Keratinocyte (primary cell): Measurements from ENCODE around the gene MYBPC3. TPM values are rescaled to one million over a fixed set of nuclear protein-coding genes. Genes with fewer than 3 reads are reported as not detected.

Source experiments
- DNase-seq: peaks from one replicate; pipeline ENCODE4 v3.0.0-alpha.2; 2011; ENCODE audit warnings: low read depth, missing footprints, low spot score
- FAIRE-seq: peaks from 2 replicates; lab custom pipeline; 2011; peaks lifted over from hg19 to GRCh38; lab: Jason Lieb, UNC
- H2AFZ ChIP-seq: 2 replicates; pipeline ENCODE4 v1.6.0; 2012; ENCODE audit warnings: low read length, control low read depth, inconsistent platforms; ENCODE audit not compliant: control insufficient read depth
- H3K27ac ChIP-seq: 2 replicates; pipeline ENCODE4 v1.5.1; 2011; ENCODE audit warnings: low read length; ENCODE audit not compliant: control insufficient read depth, insufficient read depth
- H3K27me3 ChIP-seq: 3 replicates; pipeline ENCODE4 v1.6.0; 2011; ENCODE audit warnings: low read length; ENCODE audit not compliant: control insufficient read depth, insufficient read depth; ENCODE audit errors: extremely low read depth
- H3K36me3 ChIP-seq, 2 experiments: 2 replicates in 1 of 2; 3 replicates in 1 of 2; pipeline ENCODE4 v1.5.1; 2011; ENCODE audit warnings: low read length in 2 of 2, mild to moderate bottlenecking in 1 of 2; ENCODE audit not compliant: control insufficient read depth in 2 of 2, insufficient read depth in 2 of 2; ENCODE audit errors: extremely low read depth in 1 of 2
- H3K4me1 ChIP-seq: 3 replicates; pipeline ENCODE4 v1.5.1; 2011; ENCODE audit warnings: low read length; ENCODE audit not compliant: control insufficient read depth, insufficient read depth; ENCODE audit errors: extremely low read depth
- H3K4me2 ChIP-seq: 3 replicates; pipeline ENCODE4 v1.6.0; 2011; ENCODE audit warnings: low read depth, low read length; ENCODE audit not compliant: control insufficient read depth, insufficient read depth; ENCODE audit errors: extremely low read depth
- H3K4me3 ChIP-seq, 3 experiments: fragments of 200-600 bp in 1 of 3; sonication (generic) in 1 of 3; 2 replicates in 2 of 3; 3 replicates in 1 of 3; pipeline ENCODE4 v1.5.1; 2011 to 2016; ENCODE audit warnings: low read length in 3 of 3, mild to moderate bottlenecking in 3 of 3, control low read depth in 2 of 3, inconsistent platforms in 1 of 3, low read depth in 1 of 3, mixed read lengths in 1 of 3, mixed run types in 1 of 3, moderate library complexity in 1 of 3; ENCODE audit not compliant: control insufficient read depth in 2 of 3, insufficient read depth in 2 of 3; ENCODE audit errors: extremely low read depth in 1 of 3
- H3K79me2 ChIP-seq: 2 replicates; pipeline ENCODE4 v1.6.0; 2012; ENCODE audit warnings: low read length; ENCODE audit not compliant: control insufficient read depth, insufficient read depth
- H3K9ac ChIP-seq: 3 replicates; pipeline ENCODE4 v1.6.0; 2011; ENCODE audit warnings: low read length; ENCODE audit not compliant: control insufficient read depth, insufficient read depth; ENCODE audit errors: extremely low read depth
- H3K9me1 ChIP-seq: 3 replicates; pipeline ENCODE4 v1.6.0; 2011; ENCODE audit warnings: low read length; ENCODE audit not compliant: control insufficient read depth, insufficient read depth; ENCODE audit errors: extremely low read depth
- H3K9me3 ChIP-seq: 2 replicates; pipeline ENCODE4 v1.5.1; 2012; ENCODE audit warnings: low read depth, low read length; ENCODE audit not compliant: control insufficient read depth
- H4K20me1 ChIP-seq: 3 replicates; pipeline ENCODE4 v1.6.0; 2011; ENCODE audit warnings: low read length; ENCODE audit not compliant: control insufficient read depth, insufficient read depth; ENCODE audit errors: extremely low read depth
- EZH2 ChIP-seq: IDR thresholded peaks from one replicate; pipeline ENCODE4 v1.6.1; 2012; ENCODE audit warnings: inconsistent platforms, mild to moderate bottlenecking, low read length, moderate library complexity
- dilution Hi-C: fragments of 300-500 bp; cut with MboI; formaldehyde crosslinking; loops from one replicate; pipeline ENCODE4 v1.7.0; 2020; ENCODE audit warnings: low sequenced_read_pairs; ENCODE audit not compliant: extremely low pct_ligation_motif_present
- polyA plus RNA-seq, 5 experiments: library from polyadenylated mRNA; depleted of rRNA in 3 of 5; stranded (reverse) in 3 of 5; stranded (forward) in 1 of 5; unstranded in 1 of 5; fragments of >200 nt; gene quantifications; 1 replicate in 1 of 5; 2 replicates in 3 of 5; 3 replicates in 1 of 5; pipeline versions ENCODE4 v1.2.1 to v1.2.3, GENCODE V29; 2011 to 2012; ENCODE audit warnings: missing spikeins in 2 of 5, low read depth in 1 of 5, low replicate concordance in 1 of 5
- TF ChIP-seq, protein P1 (sequence below), 3 experiments: IDR thresholded peaks in 1 of 3; conservative IDR thresholded peaks in 1 of 3; optimal IDR thresholded peaks in 1 of 3; 2 replicates in 2 of 3; 3 replicates in 1 of 3; pipeline versions ENCODE3 to v1.5.1; 2011; ENCODE audit warnings: low read length in 3 of 3, mild to moderate bottlenecking in 3 of 3, moderate library complexity in 2 of 3, control low read depth in 1 of 3, inconsistent platforms in 1 of 3; ENCODE audit not compliant: insufficient read depth in 2 of 3; ENCODE audit errors: extremely low read depth in 1 of 3

MYBPC3 gene
- polyA plus RNA-seq, 1 donor (not counting 4 experiments of a cell fraction or from before 2014, with no cell fraction given), result not detected

DNA sequence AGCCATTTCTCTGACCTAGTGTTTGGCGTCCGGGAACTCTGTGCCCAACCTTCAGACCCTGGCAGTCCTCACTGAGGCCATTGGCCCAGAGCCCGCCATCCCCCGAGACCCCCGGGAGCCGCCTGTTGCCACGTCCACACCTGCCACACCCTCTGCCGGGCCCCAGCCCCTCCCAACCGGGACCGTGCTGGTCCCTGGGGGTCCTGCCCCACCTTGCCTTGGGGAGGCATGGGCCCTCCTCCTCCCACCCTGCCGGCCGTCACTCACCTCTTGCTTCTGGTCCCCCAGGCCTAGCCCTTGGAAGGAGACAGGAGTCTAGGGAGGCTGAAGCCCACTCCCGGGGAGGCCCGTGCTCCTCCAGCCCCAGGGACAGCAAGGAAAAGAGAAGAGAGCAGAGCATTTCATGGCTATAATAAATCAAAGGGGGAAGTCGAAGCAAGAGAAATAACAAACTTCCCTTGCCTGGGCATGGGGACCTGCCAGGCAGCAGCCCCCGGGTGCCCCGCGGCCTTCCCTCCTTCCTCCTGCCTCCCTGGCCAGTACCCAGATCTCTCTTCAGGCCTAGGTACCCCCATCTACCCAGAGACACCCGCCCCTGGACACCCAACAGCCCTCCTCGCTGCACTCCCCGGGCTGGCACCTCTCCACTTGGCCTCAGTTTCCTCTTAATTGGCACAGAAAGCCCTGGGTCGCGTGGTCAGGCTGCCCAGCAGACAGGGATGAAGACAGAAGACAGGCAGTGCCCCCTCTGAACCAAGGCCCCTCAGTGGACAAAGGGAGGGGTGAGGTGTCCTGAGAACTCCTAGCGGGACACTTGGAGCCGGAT, 42.9 kb upstream of the MYBPC3 start:
- Histone ChIP-seq H3K9me3 (no peaks in the 10 kb centered on the region), H3K79me2 (no peaks in the 10 kb centered on the region), H4K20me1 (no peaks in the 10 kb centered on the region), H3K9ac (no peak overlapping the region), H3K36me3 (no peaks in the 10 kb centered on the region), H3K4me1 (peaks cover 15% of the 10 kb centered on the region), H2AFZ (no peak overlapping the region), H3K4me2 (no peak overlapping the region), H3K4me3 (no peak overlapping the region), H3K9me1 (no peaks in the 10 kb centered on the region), H3K27ac (no peak overlapping the region), H3K27me3 (no peaks in the 10 kb centered on the region)
- TF ChIP-seq, protein P1, sequence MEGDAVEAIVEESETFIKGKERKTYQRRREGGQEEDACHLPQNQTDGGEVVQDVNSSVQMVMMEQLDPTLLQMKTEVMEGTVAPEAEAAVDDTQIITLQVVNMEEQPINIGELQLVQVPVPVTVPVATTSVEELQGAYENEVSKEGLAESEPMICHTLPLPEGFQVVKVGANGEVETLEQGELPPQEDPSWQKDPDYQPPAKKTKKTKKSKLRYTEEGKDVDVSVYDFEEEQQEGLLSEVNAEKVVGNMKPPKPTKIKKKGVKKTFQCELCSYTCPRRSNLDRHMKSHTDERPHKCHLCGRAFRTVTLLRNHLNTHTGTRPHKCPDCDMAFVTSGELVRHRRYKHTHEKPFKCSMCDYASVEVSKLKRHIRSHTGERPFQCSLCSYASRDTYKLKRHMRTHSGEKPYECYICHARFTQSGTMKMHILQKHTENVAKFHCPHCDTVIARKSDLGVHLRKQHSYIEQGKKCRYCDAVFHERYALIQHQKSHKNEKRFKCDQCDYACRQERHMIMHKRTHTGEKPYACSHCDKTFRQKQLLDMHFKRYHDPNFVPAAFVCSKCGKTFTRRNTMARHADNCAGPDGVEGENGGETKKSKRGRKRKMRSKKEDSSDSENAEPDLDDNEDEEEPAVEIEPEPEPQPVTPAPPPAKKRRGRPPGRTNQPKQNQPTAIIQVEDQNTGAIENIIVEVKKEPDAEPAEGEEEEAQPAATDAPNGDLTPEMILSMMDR (optimal IDR thresholded peaks at IDR 0.05 in 1 of 3, IDR thresholded peaks at IDR 0.05 in 1 of 3, conservative IDR thresholded peaks at IDR 0.05 in 1 of 3; ENCODE audit: extremely low read depth in 1 of 3, insufficient read depth in 2 of 3, low read length in 3 of 3), result no peak
- TF ChIP-seq EZH2, result no peak
- dilution Hi-C loops, result no loop called here
- DNase-seq (no peak), FAIRE-seq (no peak)

DNA sequence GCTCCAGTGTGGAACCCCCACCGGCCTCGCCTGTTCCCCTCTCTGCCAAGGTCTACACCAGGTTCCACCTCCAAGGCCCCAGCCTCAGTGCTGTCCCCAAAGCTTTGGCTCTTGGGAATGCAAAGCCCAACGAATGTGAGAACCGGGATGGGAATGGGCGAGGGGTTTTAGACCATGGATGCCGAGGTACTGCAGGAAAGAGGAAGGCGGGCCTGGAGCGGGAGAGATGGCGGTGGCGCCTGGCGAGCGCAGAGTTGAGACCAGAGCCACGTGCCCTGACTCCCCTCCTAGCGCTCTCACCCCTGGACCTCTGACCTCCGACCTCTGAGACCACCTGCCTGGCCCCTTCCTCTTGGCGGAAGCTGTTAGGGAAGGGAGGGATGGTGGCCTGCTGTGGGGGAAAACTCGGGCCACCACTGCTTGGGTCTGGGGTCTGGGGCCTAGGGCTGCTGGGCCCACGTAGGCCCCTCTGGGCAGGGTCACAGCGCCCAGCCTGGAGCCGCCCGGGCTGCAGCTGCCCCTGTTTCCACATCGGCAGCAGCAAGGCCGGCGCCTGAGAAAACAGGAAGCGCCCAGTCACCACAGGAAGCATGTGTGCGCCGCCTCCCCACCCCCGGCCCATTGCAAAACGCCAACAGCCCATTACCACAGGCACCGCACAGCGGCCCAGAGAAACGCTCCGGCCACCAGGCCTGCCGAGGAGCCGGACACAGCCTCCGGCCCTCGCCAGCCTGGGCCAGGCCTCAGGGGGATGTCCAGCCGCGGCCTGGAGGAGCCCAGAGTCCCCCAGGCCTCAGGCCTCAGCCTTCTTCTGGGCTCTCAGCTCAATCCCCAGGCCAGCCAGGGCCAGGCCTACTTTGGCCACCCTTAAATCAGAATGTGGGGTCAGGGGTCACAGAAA, 42.1 kb upstream of the MYBPC3 start:
- Histone ChIP-seq H3K4me1 (peaks cover 9% of the 10 kb centered on the region), H3K9ac (no peak overlapping the region), H3K27me3 (no peaks in the 10 kb centered on the region), H3K9me1 (no peaks in the 10 kb centered on the region), H4K20me1 (no peaks in the 10 kb centered on the region), H3K4me2 (no peak overlapping the region), H3K9me3 (no peaks in the 10 kb centered on the region), H2AFZ (no peak overlapping the region), H3K79me2 (no peaks in the 10 kb centered on the region), H3K27ac (no peak overlapping the region), H3K4me3 (no peak overlapping the region), H3K36me3 (no peaks in the 10 kb centered on the region)
- TF ChIP-seq, protein P1 (optimal IDR thresholded peaks at IDR 0.05 in 1 of 3, IDR thresholded peaks at IDR 0.05 in 1 of 3, conservative IDR thresholded peaks at IDR 0.05 in 1 of 3; ENCODE audit: extremely low read depth in 1 of 3, insufficient read depth in 2 of 3, low read length in 3 of 3), result no peak
- TF ChIP-seq EZH2, result no peak
- dilution Hi-C loops, result no loop called here
- FAIRE-seq (no peak), DNase-seq (no peak)
